GM13976 (cell line): Measurements from ENCODE around the gene SULT1C2.
A peak's percentile ranks its signal among the peaks of the same experiment; 100 is the strongest.

Experiments
- DNase-seq: peaks from one replicate; pipeline ENCODE4 v3.0.0; 2012; ENCODE audit warnings: low spot score
- CTCF ChIP-seq: IDR thresholded peaks from 2 replicates; pipeline ENCODE4 v1.5.1; 2012; ENCODE audit warnings: borderline replicate concordance, mild to moderate bottlenecking; ENCODE audit not compliant: insufficient read depth; ENCODE audit errors: extremely low read depth, missing control alignments, control extremely low read depth
- in situ Hi-C: fragments of 300-500 bp; cut with MboI; formaldehyde crosslinking; loops from one replicate; pipeline ENCODE4 v1.12.0; 2022; ENCODE audit warnings: low sequenced_read_pairs, mixed read lengths, inconsistent platforms; ENCODE audit not compliant: unreplicated experiment

SULT1C2 gene

GRCh38 chr2:108304975-108305374 lies 16.3 kb downstream of the SULT1C2 start:
- peak; percentile 45 for DNase-seq
- in situ Hi-C loops, result no loop called here
- TF ChIP-seq CTCF, result no peak

- in situ Hi-C loops, result no loop called here
- no peak for DNase-seq
These were observed 17.2 kb downstream of the SULT1C2 start for GRCh38 chr2:108305901-108306300.

DNA sequence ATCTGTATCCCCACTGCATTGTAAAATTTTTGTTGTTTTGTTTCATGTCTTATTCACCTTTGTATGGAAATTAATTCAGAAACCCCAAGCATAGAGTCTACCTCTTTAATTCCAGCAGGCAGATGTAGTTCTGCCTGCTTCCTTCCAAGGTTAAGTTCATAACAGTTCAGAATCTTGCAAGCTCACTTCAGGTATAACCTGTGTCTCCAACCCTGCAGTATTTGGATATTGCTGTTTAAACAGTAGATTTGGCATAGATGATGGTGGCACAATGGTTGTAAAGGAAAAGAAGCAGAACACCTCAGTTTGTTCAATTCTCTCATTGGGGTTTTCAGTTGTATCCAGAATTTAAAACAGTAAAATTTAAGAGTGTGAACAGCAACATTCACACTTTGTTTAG lies 21.2 kb downstream of the SULT1C2 start:
- in situ Hi-C loops, result no loop called here
- no peak for DNase-seq
- TF ChIP-seq CTCF, result no peak

More at GRCh38 chr2:108305901-108306300, 17.2 kb downstream of the SULT1C2 start:
- no peak for TF ChIP-seq CTCF

DNA sequence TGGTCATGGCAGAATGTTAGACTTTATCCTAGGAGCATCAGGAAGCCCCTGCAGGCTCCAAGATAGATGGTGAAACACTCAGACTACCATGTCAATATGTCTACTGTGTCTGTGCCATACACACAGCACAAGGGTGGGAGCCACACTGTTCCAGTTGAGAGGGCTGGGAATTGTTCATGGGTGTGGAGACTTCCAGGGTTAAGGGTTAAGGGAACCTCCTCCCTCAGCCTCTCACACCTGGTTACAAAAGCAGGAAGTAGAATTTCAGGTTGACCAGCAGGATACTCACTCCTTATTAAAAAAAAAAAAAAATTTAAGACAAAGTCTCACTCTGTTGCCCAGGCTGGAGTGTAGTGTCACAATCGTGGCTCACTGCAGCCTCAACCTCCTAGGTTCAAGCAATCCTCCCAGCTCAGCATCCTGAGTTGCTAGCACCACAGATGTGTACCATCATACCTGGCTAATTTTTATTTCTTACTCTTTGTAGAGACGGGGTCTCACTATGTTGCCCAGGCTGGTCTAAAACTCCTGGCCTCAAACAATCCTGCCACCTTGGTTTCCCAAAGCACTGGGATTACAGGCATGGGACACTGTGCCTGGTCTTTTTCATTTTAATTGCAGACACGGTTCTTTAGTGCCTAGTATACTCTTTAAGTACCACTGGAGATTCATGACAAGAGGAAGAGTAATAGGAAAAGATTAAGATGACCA lies 26.0 kb downstream of the SULT1C2 start:
- in situ Hi-C loops, result no loop called here
- DNase-seq, result no peak
- no peak for TF ChIP-seq CTCF

- no peak for DNase-seq
- TF ChIP-seq CTCF, result no peak
- in situ Hi-C loops, result no loop called here
These were observed 26.8 kb downstream of the SULT1C2 start for GRCh38 chr2:108315444-108315934.

DNA sequence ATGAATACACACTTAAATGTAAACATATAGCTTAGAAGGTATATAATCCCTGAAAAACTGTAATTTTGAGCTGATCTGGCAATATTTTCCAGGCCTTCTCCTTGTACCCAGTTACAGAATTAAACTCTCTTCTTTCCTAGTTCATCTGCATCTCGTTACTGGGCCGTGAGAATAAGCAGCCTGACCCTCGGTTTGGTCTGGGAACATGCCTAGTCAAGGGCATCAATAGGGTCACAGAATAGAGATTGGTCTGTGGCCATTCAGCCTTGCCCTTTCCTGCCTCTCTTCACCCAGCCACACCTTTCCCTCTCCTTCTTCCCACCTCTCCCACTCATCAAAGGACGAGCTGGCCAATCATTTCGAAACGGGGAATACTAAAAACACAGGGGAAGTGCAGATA lies 27.3 kb downstream of the SULT1C2 start:
- in situ Hi-C loops, result no loop called here
- no peak for TF ChIP-seq CTCF
- DNase-seq, result no peak
